T47D (cell line): Measurements from ENCODE around the gene RGS11.

Experiments
- DNase-seq, 2 experiments: peaks; one replicate each; pipeline versions ENCODE4 v3.0.0 to v3.0.0-alpha.2; 2011 to 2012; ENCODE audit warnings: low read depth in 1 of 2, low spot score in 1 of 2
- JUND ChIP-seq: IDR thresholded peaks from 2 replicates; pipeline ENCODE4 v1.6.1; 2012; ENCODE audit warnings: low read depth
- in situ Hi-C: cut with HindIII; loops from 2 replicates; pipeline ENCODE4 v1.10.0; 2016; ENCODE audit warnings: low sequenced_read_pairs, low pct_unique_long_range_greater_than_20kb

Gene RGS11

GRCh38 chr16:290681-291405 lies 15.1 kb upstream of the RGS11 start:
- no peak for DNase-seq
- in situ Hi-C loops, result no loop called here
- TF ChIP-seq JUND, result no peak

- in situ Hi-C loops, result no loop called here
- no peak for TF ChIP-seq JUND
- DNase-seq, result no peak
Measured at GRCh38 chr16:290015-290680, 14.4 kb upstream of the RGS11 start.

- in situ Hi-C loops, result no loop called here
- no peak for TF ChIP-seq JUND
- no peak for DNase-seq
Measured at GRCh38 chr16:289395-289997, 13.8 kb upstream of the RGS11 start.

- in situ Hi-C loops, result no loop called here
- no peak for DNase-seq
- TF ChIP-seq JUND, result no peak
Measured at GRCh38 chr16:287981-288920, 12.5 kb upstream of the RGS11 start.

GRCh38 chr16:287298-287811 lies 11.6 kb upstream of the RGS11 start:
- no peak for DNase-seq
- in situ Hi-C loops, result no loop called here

GRCh38 chr16:286491-287297 lies 10.9 kb upstream of the RGS11 start:
- in situ Hi-C loops, result no loop called here
- DNase-seq, result no peak
- TF ChIP-seq JUND, result no peak

More at GRCh38 chr16:287298-287811, 11.6 kb upstream of the RGS11 start:
- TF ChIP-seq JUND, result no peak

GRCh38 chr16:285146-286055 lies 9.7 kb upstream of the RGS11 start:
- in situ Hi-C loops, result no loop called here
- TF ChIP-seq JUND, result no peak
- DNase-seq, result no peak

- no peak for TF ChIP-seq JUND
- in situ Hi-C loops, result no loop called here
Measured at GRCh38 chr16:284204-285120, 8.7 kb upstream of the RGS11 start.

GRCh38 chr16:283033-283805 lies 7.5 kb upstream of the RGS11 start, which contains the start of gene PDIA2:
TSS of gene PDIA2 (plus strand) at chr16:283164. CDS start at chr16:283170, 6 bp downstream.
- TF ChIP-seq JUND, result no peak
- DNase-seq, result no peak
- in situ Hi-C loops, result no loop called here

More at GRCh38 chr16:284204-285120, 8.7 kb upstream of the RGS11 start:
- no peak for DNase-seq
